Prostate gland (tissue), 2 donors: ENCODE results near the gene AGFG1.

Source experiments
- POLR2A ChIP-seq: fragments of 450-650 bp; IDR thresholded peaks from one replicate; pipeline ENCODE4 v1.6.1; 2016; ENCODE audit warnings: antibody characterized with exemption, mild to moderate bottlenecking
- POLR2AphosphoS5 ChIP-seq: sonication (generic); formaldehyde crosslinking; IDR thresholded peaks from one replicate; pipeline ENCODE4 v1.6.1; 2017; ENCODE audit warnings: antibody characterized with exemption
- TF ChIP-seq, protein P1 (sequence below), 4 experiments: fragments of 200-600 bp in 2 of 4; fragments of 450-650 bp in 2 of 4; sonication (generic) in 2 of 4; IDR thresholded peaks; 1 replicate in 3 of 4; 2 replicates in 1 of 4; pipeline ENCODE4 v1.5.1; 2016 to 2019; ENCODE audit warnings: antibody characterized with exemption in 4 of 4, mild to moderate bottlenecking in 2 of 4, moderate library complexity in 2 of 4

DNA sequence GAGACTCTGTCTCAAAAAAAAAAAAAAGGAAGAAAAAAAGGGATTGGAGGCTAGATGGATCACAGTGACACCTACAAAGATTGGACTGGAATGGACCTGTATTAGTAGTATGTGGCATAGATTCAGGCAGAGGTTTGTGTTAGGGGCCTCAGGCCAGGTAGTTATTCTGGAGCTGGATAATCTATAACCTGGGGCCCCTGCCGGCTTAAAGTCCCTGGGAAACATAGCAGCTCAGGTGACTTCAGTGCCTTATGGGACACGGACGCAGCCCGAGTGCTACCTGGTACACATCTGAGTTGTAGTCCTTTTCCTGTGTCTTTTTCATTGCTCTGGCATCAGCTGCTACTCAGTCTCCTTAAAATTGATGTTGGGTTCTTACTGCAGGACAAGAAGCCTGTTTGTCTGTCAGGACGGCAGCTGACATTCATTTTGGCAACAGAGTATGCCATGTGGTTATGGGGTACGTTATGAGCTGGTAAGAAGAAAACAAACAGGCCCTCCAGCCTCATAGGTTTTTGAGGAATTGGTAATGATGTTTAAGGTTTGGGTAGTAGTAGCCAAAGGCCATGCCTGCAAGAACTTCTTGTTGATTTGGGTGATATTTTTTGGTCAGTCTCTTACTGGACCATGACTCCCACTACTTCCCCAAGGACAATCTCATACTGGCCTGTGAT lies 27.8 kb downstream of the AGFG1 start:
- TF ChIP-seq, protein P1, sequence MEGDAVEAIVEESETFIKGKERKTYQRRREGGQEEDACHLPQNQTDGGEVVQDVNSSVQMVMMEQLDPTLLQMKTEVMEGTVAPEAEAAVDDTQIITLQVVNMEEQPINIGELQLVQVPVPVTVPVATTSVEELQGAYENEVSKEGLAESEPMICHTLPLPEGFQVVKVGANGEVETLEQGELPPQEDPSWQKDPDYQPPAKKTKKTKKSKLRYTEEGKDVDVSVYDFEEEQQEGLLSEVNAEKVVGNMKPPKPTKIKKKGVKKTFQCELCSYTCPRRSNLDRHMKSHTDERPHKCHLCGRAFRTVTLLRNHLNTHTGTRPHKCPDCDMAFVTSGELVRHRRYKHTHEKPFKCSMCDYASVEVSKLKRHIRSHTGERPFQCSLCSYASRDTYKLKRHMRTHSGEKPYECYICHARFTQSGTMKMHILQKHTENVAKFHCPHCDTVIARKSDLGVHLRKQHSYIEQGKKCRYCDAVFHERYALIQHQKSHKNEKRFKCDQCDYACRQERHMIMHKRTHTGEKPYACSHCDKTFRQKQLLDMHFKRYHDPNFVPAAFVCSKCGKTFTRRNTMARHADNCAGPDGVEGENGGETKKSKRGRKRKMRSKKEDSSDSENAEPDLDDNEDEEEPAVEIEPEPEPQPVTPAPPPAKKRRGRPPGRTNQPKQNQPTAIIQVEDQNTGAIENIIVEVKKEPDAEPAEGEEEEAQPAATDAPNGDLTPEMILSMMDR (IDR thresholded peaks at IDR 0.05) = no peak
- TF ChIP-seq POLR2AphosphoS5 (no peak), POLR2A (no peak)
